ENCODE results near the gene DCLK2. TPM values are rescaled to one million over a fixed set of nuclear protein-coding genes. Genes with fewer than 3 reads are reported as not detected.

Gene DCLK2
- total RNA-seq, 2 donors from 2014 or later: 10.1 to 12.1 TPM

DNA sequence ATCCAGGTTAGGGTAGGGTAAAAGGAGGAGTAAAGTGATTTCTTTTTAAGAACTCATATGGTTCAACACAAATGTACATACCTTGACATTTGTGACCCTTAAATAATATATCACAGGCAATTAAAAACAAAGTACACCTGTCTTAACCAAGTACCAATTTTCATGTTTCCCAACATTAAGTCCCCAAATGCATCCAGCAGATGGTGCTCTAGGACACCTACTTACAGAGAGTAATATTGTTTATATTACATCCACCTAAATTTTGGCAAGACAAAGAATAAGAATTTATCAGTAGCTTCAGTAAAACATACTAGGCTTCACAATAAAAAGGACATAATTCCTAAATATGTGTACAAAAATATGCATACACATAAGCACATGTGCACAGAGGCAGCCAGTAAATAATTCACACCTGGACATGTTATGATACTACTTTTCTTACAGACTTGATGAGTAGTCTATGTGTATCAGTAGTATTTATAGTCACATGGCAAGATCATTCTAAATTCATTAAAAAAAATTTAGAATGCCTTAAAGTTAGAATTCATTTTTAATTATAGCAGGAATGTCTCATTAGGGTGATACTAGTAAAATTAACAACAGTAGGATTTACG, 219.7 kb downstream of the DCLK2 start:
- TF ChIP-seq, protein P1, sequence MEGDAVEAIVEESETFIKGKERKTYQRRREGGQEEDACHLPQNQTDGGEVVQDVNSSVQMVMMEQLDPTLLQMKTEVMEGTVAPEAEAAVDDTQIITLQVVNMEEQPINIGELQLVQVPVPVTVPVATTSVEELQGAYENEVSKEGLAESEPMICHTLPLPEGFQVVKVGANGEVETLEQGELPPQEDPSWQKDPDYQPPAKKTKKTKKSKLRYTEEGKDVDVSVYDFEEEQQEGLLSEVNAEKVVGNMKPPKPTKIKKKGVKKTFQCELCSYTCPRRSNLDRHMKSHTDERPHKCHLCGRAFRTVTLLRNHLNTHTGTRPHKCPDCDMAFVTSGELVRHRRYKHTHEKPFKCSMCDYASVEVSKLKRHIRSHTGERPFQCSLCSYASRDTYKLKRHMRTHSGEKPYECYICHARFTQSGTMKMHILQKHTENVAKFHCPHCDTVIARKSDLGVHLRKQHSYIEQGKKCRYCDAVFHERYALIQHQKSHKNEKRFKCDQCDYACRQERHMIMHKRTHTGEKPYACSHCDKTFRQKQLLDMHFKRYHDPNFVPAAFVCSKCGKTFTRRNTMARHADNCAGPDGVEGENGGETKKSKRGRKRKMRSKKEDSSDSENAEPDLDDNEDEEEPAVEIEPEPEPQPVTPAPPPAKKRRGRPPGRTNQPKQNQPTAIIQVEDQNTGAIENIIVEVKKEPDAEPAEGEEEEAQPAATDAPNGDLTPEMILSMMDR (IDR thresholded peaks at IDR 0.05): peak in 1 of 2 donors; percentile 74
- no peak for DNase-seq (ENCODE audit: low spot score)
- Histone ChIP-seq H3K27ac (no peak overlapping the region), H3K4me3 (no peak overlapping the region), H3K9me3 (no peaks in the 10 kb centered on the region), H3K27me3 (no peaks in the 10 kb centered on the region), H3K4me1 (no peaks in the 10 kb centered on the region), H3K36me3 (no peaks in the 10 kb centered on the region)

DNA sequence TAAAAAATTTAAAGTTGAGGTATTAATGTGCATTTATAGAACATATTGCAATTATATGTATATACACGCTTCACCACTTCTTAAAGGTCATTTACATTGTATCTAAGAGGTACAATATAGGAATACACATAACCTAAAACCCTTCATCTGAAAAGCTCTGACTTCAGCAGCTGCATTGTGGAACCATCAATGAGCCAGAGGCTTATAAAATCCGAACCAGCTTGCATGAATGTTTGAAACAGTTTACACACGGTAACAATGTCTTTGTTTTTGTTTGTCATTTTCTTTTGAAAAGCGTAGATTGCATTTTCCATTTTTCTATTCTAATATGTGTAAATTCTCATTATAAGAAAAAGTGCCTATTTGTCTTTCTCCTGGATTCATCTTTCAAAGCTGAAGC, 221.6 kb downstream of the DCLK2 start:
- TF ChIP-seq, protein P1 (IDR thresholded peaks at IDR 0.05): no peak
- Histone ChIP-seq H3K27me3 (no peaks in the 10 kb centered on the region), H3K9me3 (no peaks in the 10 kb centered on the region), H3K4me1 (no peaks in the 10 kb centered on the region), H3K27ac (no peak overlapping the region), H3K36me3 (no peaks in the 10 kb centered on the region), H3K4me3 (no peak overlapping the region)
- no peak for DNase-seq (ENCODE audit: low spot score)

DNA sequence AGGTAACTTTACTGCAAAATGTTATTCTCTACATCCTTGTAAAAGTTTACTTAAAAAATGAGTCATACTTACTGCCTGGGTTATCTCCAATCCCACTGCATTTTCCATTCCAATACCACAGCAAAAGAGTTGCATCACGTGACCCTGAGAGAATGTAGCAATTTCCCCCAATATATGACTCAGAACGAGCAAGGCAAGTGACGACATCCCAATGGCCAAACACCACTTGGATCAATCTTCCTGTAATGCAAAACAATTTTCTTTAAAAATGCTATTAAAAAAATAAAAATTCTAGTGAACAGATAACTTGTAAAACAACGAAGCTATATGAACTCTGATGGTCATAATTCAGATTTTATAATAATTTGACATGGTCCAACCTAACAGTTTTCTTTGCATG, 224.3 kb downstream of the DCLK2 start:
- H3K4me1 ChIP-seq: no peaks in the 10 kb centered on the region
- no peaks in the 10 kb centered on the region for H3K36me3 ChIP-seq
- no peak for DNase-seq (ENCODE audit: low spot score)
- TF ChIP-seq, protein P1 (IDR thresholded peaks at IDR 0.05): no peak
- no peak overlapping the region for H3K27ac ChIP-seq
- H3K4me3 ChIP-seq: no peak overlapping the region
- no peaks in the 10 kb centered on the region for H3K9me3 ChIP-seq
- H3K27me3 ChIP-seq: no peaks in the 10 kb centered on the region

DNA sequence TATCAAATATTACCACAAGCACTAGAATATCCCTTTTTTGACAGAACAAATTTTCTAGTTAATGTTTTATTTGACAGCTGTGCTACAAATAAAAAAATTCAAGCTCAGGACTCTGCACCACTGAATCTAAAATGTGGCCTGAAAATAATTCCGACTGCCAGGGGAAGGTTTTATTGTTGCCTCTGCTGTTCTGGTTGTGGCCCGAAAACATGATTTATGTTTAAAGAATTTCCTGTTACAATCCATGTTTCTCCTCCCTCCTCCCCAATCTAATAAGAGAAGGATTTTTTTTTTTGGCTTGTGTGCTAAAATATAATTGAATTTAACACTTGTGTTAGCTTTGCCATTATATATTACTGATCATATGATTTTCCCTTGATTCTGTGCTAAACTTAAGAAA, 227.8 kb downstream of the DCLK2 start:
- no peaks in the 10 kb centered on the region for H3K36me3 ChIP-seq
- no peak for DNase-seq (ENCODE audit: low spot score)
- H3K27me3 ChIP-seq: no peaks in the 10 kb centered on the region
- no peaks in the 10 kb centered on the region for H3K4me1 ChIP-seq
- no peaks in the 10 kb centered on the region for H3K9me3 ChIP-seq
- no peak overlapping the region for H3K4me3 ChIP-seq
- TF ChIP-seq, protein P1 (IDR thresholded peaks at IDR 0.05): no peak
- no peak overlapping the region for H3K27ac ChIP-seq

DNA sequence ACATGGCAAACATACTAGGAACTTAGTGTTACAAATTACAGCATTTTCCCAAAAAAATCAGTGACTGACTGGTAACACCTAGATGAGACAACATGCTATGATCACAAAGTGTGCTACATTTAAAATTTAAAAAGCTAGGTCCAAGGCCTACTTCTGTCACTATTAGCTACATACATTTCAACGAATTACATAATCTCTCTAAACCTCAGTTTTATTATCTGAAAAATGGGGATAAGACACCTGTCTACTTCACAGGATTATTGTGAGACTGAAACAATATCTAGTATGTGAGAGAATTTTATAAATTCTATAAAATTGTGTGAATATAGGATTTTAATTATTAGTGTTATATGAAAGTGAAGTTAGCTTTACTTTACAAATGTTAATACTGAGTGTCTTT, 228.5 kb downstream of the DCLK2 start:
- H3K27ac ChIP-seq: no peak overlapping the region
- TF ChIP-seq, protein P1 (IDR thresholded peaks at IDR 0.05): no peak
- H3K4me1 ChIP-seq: no peaks in the 10 kb centered on the region
- H3K9me3 ChIP-seq: no peaks in the 10 kb centered on the region
- H3K36me3 ChIP-seq: no peaks in the 10 kb centered on the region
- no peak overlapping the region for H3K4me3 ChIP-seq
- H3K27me3 ChIP-seq: no peaks in the 10 kb centered on the region
- no peak for DNase-seq (ENCODE audit: low spot score)
